ENCODE data around the gene UTF1. TPM values are rescaled to one million over a fixed set of nuclear protein-coding genes. Genes with fewer than 3 reads are reported as not detected.

Gene UTF1
- total RNA-seq, 2 donors from 2014 or later: not detected

DNA sequence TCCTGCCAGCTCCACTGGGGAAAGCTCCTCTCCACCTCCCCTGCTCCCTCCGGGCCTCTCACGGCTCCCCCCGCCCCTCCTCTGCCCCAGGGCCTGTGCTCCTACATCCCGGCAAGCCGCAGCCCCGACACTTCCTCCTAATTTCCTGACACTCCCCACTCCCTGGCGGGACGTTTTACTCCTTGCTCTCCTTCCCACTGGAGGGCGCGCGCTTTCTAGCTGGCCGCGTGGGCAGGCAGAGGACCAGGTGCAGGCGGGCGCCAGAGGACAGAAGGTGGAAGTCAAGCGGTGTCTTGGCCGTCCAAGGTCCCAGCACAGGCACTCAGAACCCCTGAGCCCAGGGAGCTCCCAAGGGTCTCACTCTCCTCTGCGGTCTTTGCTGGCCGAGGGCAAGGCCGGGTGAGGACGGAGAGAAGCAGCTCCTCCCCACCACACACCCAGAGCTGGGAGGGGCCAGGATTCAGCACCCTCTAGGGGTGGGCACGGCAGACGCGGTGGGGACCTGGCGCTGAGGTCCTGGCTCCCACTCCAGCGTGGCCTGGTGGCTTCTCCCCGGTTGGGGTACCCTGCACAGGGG lies 27.6 kb downstream of the UTF1 start:
- peak; percentile 79 for DNase-seq (ENCODE audit: low spot score)
- no peaks in the 10 kb centered on the region for H3K9me3 ChIP-seq
- peak overlapping the region in 1 of 2 donors; percentile 35 for H3K4me3 ChIP-seq
- peak overlapping the region; percentile 52 to 60 for H3K27ac ChIP-seq
- H3K27me3 ChIP-seq: no peaks in the 10 kb centered on the region
- TF ChIP-seq, protein P1, sequence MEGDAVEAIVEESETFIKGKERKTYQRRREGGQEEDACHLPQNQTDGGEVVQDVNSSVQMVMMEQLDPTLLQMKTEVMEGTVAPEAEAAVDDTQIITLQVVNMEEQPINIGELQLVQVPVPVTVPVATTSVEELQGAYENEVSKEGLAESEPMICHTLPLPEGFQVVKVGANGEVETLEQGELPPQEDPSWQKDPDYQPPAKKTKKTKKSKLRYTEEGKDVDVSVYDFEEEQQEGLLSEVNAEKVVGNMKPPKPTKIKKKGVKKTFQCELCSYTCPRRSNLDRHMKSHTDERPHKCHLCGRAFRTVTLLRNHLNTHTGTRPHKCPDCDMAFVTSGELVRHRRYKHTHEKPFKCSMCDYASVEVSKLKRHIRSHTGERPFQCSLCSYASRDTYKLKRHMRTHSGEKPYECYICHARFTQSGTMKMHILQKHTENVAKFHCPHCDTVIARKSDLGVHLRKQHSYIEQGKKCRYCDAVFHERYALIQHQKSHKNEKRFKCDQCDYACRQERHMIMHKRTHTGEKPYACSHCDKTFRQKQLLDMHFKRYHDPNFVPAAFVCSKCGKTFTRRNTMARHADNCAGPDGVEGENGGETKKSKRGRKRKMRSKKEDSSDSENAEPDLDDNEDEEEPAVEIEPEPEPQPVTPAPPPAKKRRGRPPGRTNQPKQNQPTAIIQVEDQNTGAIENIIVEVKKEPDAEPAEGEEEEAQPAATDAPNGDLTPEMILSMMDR (IDR thresholded peaks at IDR 0.05): peak; percentile 24 to 63
- peaks cover 0 to 50% of the 10 kb centered on the region in 2 donors for H3K4me1 ChIP-seq
- H3K36me3 ChIP-seq: no peaks in the 10 kb centered on the region

DNA sequence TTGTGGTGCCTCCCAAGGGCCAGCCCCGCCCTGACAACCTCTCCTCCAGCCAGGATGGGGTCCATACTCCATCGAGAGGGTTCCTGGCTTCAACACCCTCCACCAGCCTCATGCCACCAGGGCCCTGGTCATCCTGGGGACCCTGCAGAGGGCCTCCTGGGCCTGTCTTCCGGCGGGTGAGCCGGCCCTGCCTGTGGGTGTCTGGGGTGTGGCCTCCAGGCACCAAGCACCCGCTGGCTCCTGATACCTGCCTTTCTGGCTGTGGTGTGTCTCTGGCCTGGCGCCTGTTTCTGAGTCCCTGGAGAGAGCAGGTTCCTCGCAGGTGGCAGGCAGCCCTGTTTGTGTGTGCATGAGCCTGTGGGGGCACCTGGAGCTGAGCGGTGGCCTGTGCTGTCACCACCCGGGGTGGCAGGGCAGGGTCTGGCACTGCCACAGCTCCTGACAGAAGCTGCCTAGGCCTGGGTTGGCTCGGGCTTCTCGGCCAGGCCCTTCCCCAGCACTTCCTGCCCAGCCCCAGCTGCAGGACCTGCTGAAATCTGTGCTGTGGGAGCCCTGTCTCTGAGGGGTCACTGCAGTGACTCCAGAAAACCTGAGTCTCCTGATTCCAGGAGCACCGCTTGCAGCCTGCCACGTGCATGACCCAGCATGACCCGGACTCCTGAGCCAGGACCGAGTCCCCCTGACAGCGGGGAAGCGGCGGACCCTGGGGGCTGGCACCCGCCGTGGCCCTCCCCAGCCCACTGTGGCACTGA lies 28.2 kb downstream of the UTF1 start:
- Histone ChIP-seq H3K36me3 (no peaks in the 10 kb centered on the region), H3K27me3 (no peaks in the 10 kb centered on the region), H3K9me3 (no peaks in the 10 kb centered on the region), H3K4me3 (peak overlapping the region in 1 of 2 donors; percentile 35), H3K4me1 (peaks cover 0 to 52% of the 10 kb centered on the region in 2 donors), H3K27ac (peak overlapping the region; percentile 52 to 60)
- DNase-seq (ENCODE audit: low spot score): no peak
- TF ChIP-seq, protein P1 (IDR thresholded peaks at IDR 0.05): no peak

DNA sequence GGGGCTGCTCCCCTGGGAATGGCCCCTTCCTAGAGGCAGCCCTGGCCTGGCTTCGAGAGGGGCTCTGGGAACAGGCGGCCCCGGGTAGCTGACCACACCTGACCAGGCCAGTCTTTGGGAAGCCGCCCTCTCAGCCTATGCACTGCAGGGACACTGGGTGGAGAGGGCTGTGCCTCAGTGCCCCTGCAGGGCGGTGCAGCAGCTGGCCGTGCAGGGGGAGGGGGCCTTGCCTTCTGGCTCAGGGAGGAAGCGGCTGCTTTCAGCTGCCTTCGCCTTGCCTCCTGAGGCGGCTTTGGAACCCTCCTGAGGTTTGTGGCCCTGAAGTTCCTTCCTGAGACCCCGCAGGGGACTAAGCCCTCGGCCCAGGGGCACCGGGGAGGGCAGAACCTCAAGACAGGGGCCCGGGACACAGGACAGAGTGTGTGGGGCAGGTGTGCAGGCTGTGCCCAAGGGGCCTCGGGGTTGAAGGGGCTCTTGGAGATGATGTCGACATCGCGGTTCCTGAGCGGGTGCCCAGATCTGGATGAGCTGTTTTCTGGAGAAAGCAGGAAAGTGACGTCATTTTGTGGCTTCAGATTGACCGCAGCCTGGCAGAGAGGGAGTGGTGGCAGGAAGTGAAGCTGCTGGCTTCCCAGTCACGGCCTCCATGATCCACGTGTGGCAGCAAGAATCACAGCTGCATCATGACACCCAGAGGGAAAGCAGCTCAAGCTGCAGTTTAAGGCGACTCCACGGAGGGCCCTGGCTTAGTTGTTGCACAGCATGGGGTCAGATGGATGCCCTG lies 29.0 kb downstream of the UTF1 start:
- DNase-seq (ENCODE audit: low spot score): peak; percentile 96
- Histone ChIP-seq H3K4me1 (peaks cover 0 to 52% of the 10 kb centered on the region in 2 donors), H3K4me3 (no peak overlapping the region)

DNA sequence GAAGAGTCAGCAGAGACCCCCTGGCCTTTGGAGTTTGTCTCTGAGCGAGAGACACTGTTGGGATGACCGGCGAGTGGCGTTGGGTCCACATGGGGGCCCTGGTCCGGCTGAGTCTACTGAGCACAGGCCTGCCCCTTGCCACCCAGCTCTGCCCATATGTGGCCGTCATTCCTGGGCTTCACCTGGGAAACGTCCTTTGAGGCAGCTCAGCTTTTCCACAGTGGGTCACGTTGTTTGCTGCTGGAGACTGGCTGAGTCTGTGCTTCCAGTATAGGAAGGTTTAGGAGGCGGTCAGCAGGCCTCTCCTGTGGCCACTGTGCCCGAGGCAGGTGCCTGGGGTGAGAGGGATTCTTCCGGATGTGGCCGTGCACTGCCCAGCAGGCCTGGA lies 29.6 kb downstream of the UTF1 start:
- no peaks in the 10 kb centered on the region for H3K9me3 ChIP-seq
- peak; percentile 60 for DNase-seq (ENCODE audit: low spot score)
- H3K36me3 ChIP-seq: no peaks in the 10 kb centered on the region
- no peak overlapping the region for H3K4me3 ChIP-seq
- H3K27me3 ChIP-seq: no peaks in the 10 kb centered on the region
- H3K4me1 ChIP-seq: peaks cover 0 to 52% of the 10 kb centered on the region in 2 donors
- peak overlapping the region; percentile 41 to 52 for H3K27ac ChIP-seq
- TF ChIP-seq, protein P1 (IDR thresholded peaks at IDR 0.05): no peak

More for the DNA sequence above, 29.0 kb downstream of the UTF1 start:
- TF ChIP-seq, protein P1 (IDR thresholded peaks at IDR 0.05): no peak
- Histone ChIP-seq H3K27ac (peak overlapping the region; percentile 52 to 60), H3K27me3 (no peaks in the 10 kb centered on the region), H3K9me3 (no peaks in the 10 kb centered on the region), H3K36me3 (no peaks in the 10 kb centered on the region)

DNA sequence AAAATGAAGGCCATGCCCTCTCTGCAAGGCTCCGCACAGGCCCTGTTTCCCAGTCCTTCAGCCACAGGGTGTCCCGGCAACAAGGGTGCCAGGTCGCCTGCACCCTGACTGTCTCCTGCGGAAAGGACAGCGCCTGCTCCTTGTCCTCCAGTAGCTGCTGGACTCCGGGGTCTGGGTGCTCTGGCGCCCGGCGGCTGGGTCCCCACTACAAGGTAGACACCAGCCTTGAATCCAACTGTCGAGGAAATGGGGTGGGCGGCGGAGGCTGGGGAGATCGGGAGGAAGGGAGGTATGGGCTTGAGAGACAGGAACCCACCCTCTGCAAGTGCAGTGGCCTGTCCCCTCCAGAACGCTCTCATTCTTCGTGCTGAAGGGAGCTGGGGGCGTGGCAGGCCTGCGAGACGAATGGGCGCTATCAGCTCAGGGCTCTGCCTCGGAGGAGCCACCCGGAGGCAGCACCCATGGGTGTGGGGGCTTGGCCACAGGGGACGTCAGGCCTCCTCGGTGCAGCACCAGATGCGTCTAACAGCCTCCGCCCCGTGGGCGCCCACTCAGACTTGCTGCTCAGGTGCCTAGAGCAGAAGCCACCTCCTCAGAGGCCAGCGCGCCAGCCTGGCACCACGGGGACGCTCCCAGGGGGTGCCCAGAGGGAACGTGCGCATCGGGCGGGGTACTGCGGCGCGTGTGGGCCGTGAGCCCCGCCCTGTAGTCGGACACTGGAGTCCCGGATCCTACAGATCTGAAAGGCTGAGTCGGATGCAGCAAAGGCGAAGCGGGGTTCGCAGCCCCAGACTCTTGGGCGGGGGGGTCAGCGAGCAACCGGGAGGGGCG lies 31.1 kb downstream of the UTF1 start:
- H3K27ac ChIP-seq: peak overlapping the region; percentile 87 to 88
- TF ChIP-seq, protein P1 (IDR thresholded peaks at IDR 0.05): no peak
- H3K9me3 ChIP-seq: no peaks in the 10 kb centered on the region
- no peaks in the 10 kb centered on the region for H3K36me3 ChIP-seq
- peak overlapping the region; percentile 74 to 76 for H3K4me3 ChIP-seq
- H3K4me1 ChIP-seq: peaks cover 0 to 52% of the 10 kb centered on the region in 2 donors
- peak; percentile 61 for DNase-seq (ENCODE audit: low spot score)
- no peaks in the 10 kb centered on the region for H3K27me3 ChIP-seq
